ENCODE measurements around the gene CENPQ.
"Not testable (repeated sequence)": the region's sequence is repeated elsewhere in the genome, so short reads cannot be mapped to it uniquely, and the experiment has no call there.

CENPQ gene, protein sequence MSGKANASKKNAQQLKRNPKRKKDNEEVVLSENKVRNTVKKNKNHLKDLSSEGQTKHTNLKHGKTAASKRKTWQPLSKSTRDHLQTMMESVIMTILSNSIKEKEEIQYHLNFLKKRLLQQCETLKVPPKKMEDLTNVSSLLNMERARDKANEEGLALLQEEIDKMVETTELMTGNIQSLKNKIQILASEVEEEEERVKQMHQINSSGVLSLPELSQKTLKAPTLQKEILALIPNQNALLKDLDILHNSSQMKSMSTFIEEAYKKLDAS

DNA sequence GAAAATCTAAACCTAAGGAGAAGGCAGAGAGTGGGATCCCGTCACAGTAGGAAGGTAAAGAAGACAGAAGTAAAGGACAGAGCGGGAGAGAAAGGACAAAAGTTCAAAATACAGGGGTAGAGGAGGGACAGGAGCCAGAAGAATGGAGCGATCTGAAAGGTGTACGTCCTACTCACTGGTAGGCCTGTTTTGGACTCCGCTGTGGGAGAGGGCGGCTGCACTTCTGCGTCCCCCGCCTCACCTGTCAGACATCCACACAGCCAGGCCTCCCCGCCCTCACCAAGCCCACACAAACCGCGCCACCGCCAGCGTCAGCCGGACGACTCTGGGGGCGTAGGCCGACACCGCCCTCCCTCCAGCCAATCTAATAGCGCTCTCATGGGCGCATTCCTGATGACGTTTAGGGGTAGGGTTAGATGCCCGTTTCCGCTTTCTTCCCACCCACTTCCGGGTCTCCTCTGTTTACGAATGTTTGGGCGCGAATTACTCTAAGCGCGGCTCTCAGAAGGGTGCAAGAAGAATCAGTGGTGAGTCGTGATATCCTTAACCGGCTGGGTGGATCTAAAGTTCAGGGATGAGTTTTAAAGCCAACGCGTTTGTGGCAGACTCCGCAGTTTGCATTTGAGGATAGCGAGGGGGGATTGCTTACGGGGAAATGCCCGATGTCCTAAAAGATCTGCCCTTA, at the start of gene CENPQ, which contains the start of gene MMUT:
Gene CENPQ, plus strand, starts transcription at position 444 of the 685 bp plus-strand sequence. CDS start 6,807 bp downstream, outside the sequence.
Gene MMUT, minus strand, starts transcription at position 327 of the 685 bp plus-strand sequence. CDS start 3,787 bp downstream, outside the sequence.
- peak; percentile 74 to 81 for DNase-seq (ENCODE audit: low read depth in 2 of 2)

GRCh38 chr6:49415358-49415757, 47.8 kb upstream of the CENPQ start:
- no peak for DNase-seq (ENCODE audit: low read depth in 2 of 2)

DNA sequence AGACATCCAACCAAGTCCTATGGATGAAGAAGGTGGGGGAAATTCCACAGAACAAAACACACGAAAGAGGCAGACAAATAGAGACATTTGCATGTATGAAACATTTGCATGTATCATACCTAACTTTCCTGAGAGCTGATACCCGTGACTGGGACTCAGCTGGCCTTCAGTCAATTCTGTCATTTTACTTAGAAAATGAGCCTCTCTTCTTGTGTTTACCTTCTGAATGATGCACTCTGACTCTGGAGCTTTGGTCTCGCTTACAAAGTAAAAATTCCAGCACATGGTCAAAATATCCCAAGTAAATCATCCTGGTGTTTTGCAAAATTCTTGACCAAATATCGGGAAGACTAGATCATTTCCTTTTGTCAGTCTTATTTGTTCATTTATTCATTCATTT, 47.0 kb upstream of the CENPQ start:
- no peak for DNase-seq (ENCODE audit: low read depth in 2 of 2)

GRCh38 chr6:49423817-49424216, 39.4 kb upstream of the CENPQ start:
- no peak for DNase-seq (ENCODE audit: low read depth in 2 of 2)

- DNase-seq (ENCODE audit: low read depth in 2 of 2) = no peak
These were observed 33.0 kb upstream of the CENPQ start for GRCh38 chr6:49430187-49430586.

- no peak for DNase-seq (ENCODE audit: low read depth in 2 of 2)
These were observed 32.3 kb upstream of the CENPQ start for GRCh38 chr6:49430866-49431265.

GRCh38 chr6:49453221-49453620, 9.9 kb upstream of the CENPQ start:
- no peak for DNase-seq (ENCODE audit: low read depth in 2 of 2)

- no peak for DNase-seq (ENCODE audit: low read depth in 2 of 2)
These were observed 8.1 kb upstream of the CENPQ start for GRCh38 chr6:49454787-49455709.

- no peak for DNase-seq (ENCODE audit: low read depth in 2 of 2)
These were observed 5.4 kb upstream of the CENPQ start for GRCh38 chr6:49457771-49458170.

DNA sequence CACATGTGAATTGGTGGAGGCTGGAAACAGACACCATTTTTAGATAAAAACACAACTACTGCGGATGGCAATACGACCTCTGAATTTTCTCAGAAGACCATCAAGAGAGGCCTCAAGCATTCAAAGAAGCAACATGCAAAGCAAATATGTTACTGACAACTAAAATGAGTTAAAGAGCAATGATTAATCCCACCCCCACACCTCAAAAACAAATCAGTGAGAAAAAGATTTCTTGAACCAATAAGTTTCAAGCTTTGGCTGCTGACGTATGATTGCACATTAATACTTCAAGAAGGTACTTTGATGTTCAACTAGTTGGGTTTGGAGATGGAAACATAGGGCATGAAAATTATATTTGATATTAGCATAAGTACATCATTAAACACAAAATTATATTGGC, 1.1 kb upstream of the CENPQ start:
- DNase-seq (ENCODE audit: low read depth in 2 of 2) = no peak

GRCh38 chr6:49462599-49462926, 607 bp upstream of the CENPQ start:
- no peak for DNase-seq (ENCODE audit: low read depth in 2 of 2)

DNA sequence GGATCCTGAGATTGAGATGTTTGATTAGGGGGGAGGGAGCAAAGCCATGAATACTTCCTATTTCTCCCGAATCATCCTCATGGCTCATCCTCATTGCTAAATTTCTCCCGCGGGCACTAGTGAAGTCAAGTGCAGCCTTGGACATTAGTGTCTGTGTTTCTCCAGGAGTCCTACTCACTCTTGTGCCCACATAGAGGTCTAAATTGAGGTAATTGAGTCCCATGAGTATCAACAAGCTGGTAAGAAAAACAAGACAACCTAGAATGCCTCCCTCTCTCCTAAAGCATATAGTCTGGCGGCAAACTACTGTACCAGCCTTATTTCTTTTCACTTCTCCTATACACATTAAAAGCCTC, 420 bp downstream of the CENPQ start:
- no peak for DNase-seq (ENCODE audit: low read depth in 2 of 2)

DNA sequence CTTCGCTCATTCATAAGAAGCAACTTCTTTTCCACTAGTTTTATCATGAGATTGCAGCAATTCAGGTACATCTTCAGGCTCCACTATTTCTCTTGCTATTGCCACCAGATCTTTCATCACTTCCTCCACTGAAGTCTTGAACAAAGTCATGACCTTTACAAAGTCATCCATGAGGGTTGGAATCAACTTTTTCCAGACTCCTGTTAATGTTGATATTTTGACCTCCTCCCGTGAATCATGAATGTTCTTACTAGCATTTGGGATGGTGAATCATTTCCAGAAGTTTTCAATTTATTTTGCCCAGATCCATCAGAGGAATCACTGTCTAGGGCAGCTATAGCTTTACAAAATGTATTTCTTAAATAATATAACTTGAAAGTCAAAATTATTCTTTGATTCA, 1.5 kb downstream of the CENPQ start:
- no peak for DNase-seq (ENCODE audit: low read depth in 2 of 2)

DNA sequence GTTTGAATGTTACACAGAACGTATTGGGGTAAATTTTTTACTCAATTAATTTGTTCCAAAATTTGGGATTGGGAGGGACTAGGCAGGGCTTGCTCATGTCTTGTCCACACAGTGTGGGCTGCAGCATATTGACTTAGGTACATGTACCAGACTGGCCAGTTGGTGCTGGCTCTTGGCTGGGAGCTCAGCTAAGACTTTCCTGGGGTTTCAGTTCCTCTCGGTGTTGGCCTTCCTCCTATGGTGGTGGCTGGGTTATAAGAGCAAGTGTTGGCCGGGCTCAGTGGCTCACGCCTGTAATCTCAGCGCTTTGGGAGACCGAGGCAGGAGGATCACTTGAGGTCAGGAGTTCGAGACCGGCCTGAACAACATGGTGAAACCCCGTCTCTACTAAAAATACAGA, 4.9 kb downstream of the CENPQ start:
- DNase-seq (ENCODE audit: low read depth in 2 of 2) = no peak

DNA sequence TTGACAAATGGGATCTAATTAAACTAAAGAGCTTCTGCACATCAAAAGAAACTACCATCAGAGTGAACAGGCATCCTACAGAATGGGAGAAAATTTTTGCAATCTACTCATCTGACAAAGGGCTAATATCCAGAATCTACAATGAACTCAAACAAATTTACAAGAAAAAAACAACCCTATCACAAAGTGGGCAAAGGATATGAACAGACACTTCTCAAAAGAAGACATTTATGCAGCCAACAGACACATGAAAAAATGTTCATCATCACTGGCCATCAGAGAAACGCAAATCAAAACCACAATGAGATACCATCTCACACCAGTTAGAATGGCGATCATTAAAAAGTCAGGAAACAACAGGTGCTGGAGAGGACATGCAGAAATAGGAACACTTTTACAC, 13.4 kb downstream of the CENPQ start:
- not testable (repeated sequence) for DNase-seq (ENCODE audit: low read depth in 2 of 2)

DNA sequence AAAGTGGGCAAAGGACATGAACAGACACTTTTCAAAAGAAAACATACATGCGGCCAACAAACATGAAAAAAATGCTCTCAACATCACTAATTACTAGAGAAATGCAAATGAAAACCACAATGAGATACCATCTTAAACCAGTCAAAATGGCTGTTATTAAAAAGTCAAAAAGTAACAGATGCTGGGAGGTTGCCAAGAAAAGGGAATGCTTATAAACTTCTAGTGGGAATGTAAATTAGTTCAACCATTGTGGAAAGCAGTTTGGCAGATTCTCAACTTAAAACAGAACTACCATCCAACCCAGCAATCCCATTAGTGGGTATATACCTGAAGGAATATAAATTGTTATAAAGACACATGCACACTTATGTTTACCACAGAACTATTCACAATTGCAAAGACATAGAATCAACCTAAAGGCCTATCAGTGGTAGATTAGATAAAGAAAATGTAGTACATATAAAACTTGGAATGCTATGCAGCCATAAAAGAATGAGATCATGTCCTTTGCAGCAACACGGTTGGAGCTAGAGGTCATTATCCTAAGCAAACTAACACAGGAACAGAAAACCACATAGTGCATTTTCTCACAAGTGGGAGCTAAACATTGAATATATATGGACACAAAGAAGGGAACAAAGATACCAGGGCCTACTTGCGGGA, 16.3 kb downstream of the CENPQ start:
- DNase-seq (ENCODE audit: low read depth in 2 of 2) = no peak

DNA sequence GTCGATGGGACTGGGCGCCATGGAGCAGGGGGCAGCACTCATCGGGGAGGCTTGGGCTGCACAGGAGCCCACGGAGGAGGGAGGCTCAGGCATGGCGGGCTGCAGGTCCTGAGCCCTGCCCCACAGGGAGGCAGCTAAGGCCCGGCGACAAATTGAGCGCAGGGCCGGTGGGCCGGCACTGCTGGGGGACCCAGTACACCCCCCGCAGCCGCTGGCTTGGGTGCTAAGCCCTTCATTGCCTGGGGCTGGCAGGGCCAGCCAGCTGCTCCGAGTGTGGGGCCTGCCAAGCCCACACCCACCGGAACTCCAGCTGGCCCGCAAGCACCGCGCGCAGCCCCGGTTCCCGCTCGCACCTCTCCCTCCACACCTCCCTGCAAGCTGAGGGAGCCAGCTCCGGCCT, 18.7 kb downstream of the CENPQ start:
- DNase-seq (ENCODE audit: low read depth in 2 of 2) = not testable (repeated sequence)

- DNase-seq (ENCODE audit: low read depth in 2 of 2) = not testable (repeated sequence)
These were observed 20.2 kb downstream of the CENPQ start for GRCh38 chr6:49483380-49483779.

GRCh38 chr6:49490633-49491032, 27.5 kb downstream of the CENPQ start:
- DNase-seq (ENCODE audit: low read depth in 2 of 2) = no peak

GRCh38 chr6:49497304-49497703, 34.1 kb downstream of the CENPQ start:
- no peak for DNase-seq (ENCODE audit: low read depth in 2 of 2)

- DNase-seq (ENCODE audit: low read depth in 2 of 2) = no peak
These were observed 36.0 kb downstream of the CENPQ start for GRCh38 chr6:49499126-49499525.

DNA sequence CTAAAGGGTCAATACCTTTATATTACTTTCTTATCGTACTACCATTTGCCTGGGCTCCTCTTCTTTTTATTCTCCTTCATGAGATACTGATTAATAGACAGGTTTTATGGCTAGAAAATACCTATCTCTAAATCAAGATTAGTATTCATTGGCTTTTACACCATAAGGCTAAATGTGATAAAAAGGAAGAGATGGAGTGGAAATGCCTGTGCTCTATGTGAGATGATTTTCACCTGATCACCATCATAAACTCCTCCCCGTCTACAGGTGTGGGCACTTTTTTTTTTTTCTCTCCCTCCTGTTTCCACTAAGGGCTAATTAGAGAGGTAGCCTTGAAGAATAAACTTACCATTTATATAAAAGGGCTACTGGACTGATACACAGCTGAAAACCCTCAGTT, 36.5 kb downstream of the CENPQ start, which contains the start of gene GLYATL3:
Gene GLYATL3, plus strand, starts transcription at position 301 of the 400 bp plus-strand sequence. CDS start 12,068 bp downstream, outside the sequence.
- DNase-seq (ENCODE audit: low read depth in 2 of 2) = no peak

Measured in stimulated activated CD4-positive, alpha-beta T cell treated with anti-CD3 and anti-CD28 coated beads, Interleukin-1b, Interleukin-23, amount 100 ng/mL, for 4 hours (primary cell).